Smooth muscle cell (in vitro differentiated cells): ENCODE data around the gene C19orf38. TPM values are rescaled to one million over a fixed set of nuclear protein-coding genes. Genes with fewer than 3 reads are reported as not detected.
"Not testable (repeated sequence)": the region's sequence is repeated elsewhere in the genome, so short reads cannot be mapped to it uniquely, and the experiment has no call there.

Source experiments
- DNase-seq: peaks from one replicate; lab custom pipeline; 2025; ENCODE audit not compliant: unreplicated experiment; lab: John Stamatoyannopoulos, UW
- H2AFZ ChIP-seq: fragments of 200-600 bp; sonication (generic); 2 replicates; pipeline ENCODE4 v1.6.0; 2016; ENCODE audit warnings: antibody characterized with exemption, low read depth, mild to moderate bottlenecking
- H3F3A ChIP-seq: fragments of 200-600 bp; sonication (generic); 2 replicates; pipeline ENCODE4 v1.6.0; 2017; ENCODE audit warnings: antibody characterized with exemption, low read depth
- H3K27ac ChIP-seq: fragments of 200-600 bp; sonication (generic); 2 replicates; pipeline ENCODE4 v1.5.1; 2016; ENCODE audit warnings: low read depth, mild to moderate bottlenecking
- H3K27me3 ChIP-seq: fragments of 200-600 bp; sonication (generic); 2 replicates; pipeline ENCODE4 v1.6.1; 2016; ENCODE audit warnings: low read depth, mild to moderate bottlenecking
- H3K36me3 ChIP-seq: fragments of 200-600 bp; sonication (generic); 2 replicates; pipeline ENCODE4 v1.5.1; 2016; ENCODE audit warnings: low read depth
- H3K4me1 ChIP-seq: fragments of 200-600 bp; sonication (generic); 2 replicates; pipeline ENCODE4 v1.5.1; 2016; ENCODE audit warnings: low read depth
- H3K4me2 ChIP-seq: fragments of 200-600 bp; sonication (generic); 2 replicates; pipeline ENCODE4 v1.6.0; 2016; ENCODE audit warnings: mild to moderate bottlenecking
- H3K4me3 ChIP-seq: fragments of 200-600 bp; sonication (generic); 2 replicates; pipeline ENCODE4 v1.5.1; 2016; ENCODE audit warnings: mild to moderate bottlenecking
- H3K79me2 ChIP-seq: fragments of 200-600 bp; sonication (generic); 2 replicates; pipeline ENCODE4 v1.6.0; 2016; ENCODE audit warnings: low read depth, mild to moderate bottlenecking
- H3K9ac ChIP-seq: fragments of 200-600 bp; sonication (generic); 2 replicates; pipeline ENCODE4 v1.6.0; 2016; ENCODE audit warnings: low read depth
- H3K9me3 ChIP-seq: fragments of 200-600 bp; sonication (generic); replicated peaks from 2 replicates; pipeline ENCODE4 v1.5.1; 2016; ENCODE audit warnings: low read depth
- H4K20me1 ChIP-seq: fragments of 200-600 bp; sonication (generic); 2 replicates; pipeline ENCODE4 v1.6.0; 2016; ENCODE audit warnings: low read depth
- CTCF ChIP-seq: fragments of 200-600 bp; sonication (generic); IDR thresholded peaks from 2 replicates; pipeline ENCODE4 v1.5.1; 2017; ENCODE audit warnings: borderline replicate concordance, mild to moderate bottlenecking, antibody characterized with exemption; ENCODE audit not compliant: insufficient read depth, poor library complexity, severe bottlenecking
- WGBS: methylation state at CpG from one replicate; pipeline ENCODE4 v1.1.7; 2016; ENCODE audit warnings: low lambda C conversion rate; 5-methylcytosine and 5-hydroxymethylcytosine counted together
- polyA plus RNA-seq: library from polyadenylated mRNA; unstranded; fragments of >200 nt; fragmentation: Nextera tagmentation; extraction: Ambion mirVana; gene quantifications from 2 replicates; pipeline ENCODE4 v1.2.1, GENCODE V29; 2016
- total RNA-seq: library from RNA; depleted of rRNA; stranded (reverse); fragments of >200 nt; gene quantifications from 2 replicates; pipeline ENCODE4 v1.2.3, GENCODE V29; 2014

C19orf38 gene
- total and polyA plus RNA-seq, 2 experiments from 2014 or later, result 0.13 to 1.5 TPM

GRCh38 chr19:10876459-10877240 is 28.4 kb downstream of the C19orf38 start:
- no peak for DNase-seq
- Histone ChIP-seq H3K9ac (no peak overlapping the region), H3K27me3 (no peaks in the 10 kb centered on the region), H4K20me1 (peaks cover 86% of the 10 kb centered on the region), H3K79me2 (peaks cover 99% of the 10 kb centered on the region), H3K9me3 (no peaks in the 10 kb centered on the region), H3F3A (peaks cover 10% of the 10 kb centered on the region), H2AFZ (no peak overlapping the region), H3K27ac (no peak overlapping the region), H3K4me3 (no peak overlapping the region), H3K4me1 (peaks cover 20% of the 10 kb centered on the region), H3K36me3 (no peaks in the 10 kb centered on the region), H3K4me2 (no peak overlapping the region)
- no peak for TF ChIP-seq CTCF
- WGBS, result 87% methylated on average over 10 of the region's 10 CpGs

GRCh38 chr19:10877608-10878007 is 29.4 kb downstream of the C19orf38 start:
- peak overlapping the region; percentile 31 for H3K27ac ChIP-seq
- H3K9me3 ChIP-seq, H3K4me3 ChIP-seq, H2AFZ ChIP-seq, H3K4me2 ChIP-seq, DNase-seq, H3K27me3 ChIP-seq, H3K9ac ChIP-seq, H3K36me3 ChIP-seq: not testable (repeated sequence)
- H3F3A ChIP-seq, result peaks cover 10% of the 10 kb centered on the region
- peaks cover 95% of the 10 kb centered on the region for H4K20me1 ChIP-seq
- H3K79me2 ChIP-seq, result peaks cover 99% of the 10 kb centered on the region
- peaks cover 26% of the 10 kb centered on the region for H3K4me1 ChIP-seq
- 95% methylated on average over 9 of the region's 9 CpGs for WGBS

GRCh38 chr19:10878253-10878652 is 30.0 kb downstream of the C19orf38 start:
- Histone ChIP-seq H3K4me1 (peaks cover 20% of the 10 kb centered on the region), H3F3A (peaks cover 10% of the 10 kb centered on the region), H3K4me2 (no peak overlapping the region), H4K20me1 (peaks cover 96% of the 10 kb centered on the region), H3K4me3 (no peak overlapping the region), H3K9me3 (no peaks in the 10 kb centered on the region), H3K79me2 (peaks cover 99% of the 10 kb centered on the region), H3K9ac (no peak overlapping the region), H3K27ac (peak overlapping the region; percentile 31), H3K36me3 (no peaks in the 10 kb centered on the region), H3K27me3 (no peaks in the 10 kb centered on the region), H2AFZ (no peak overlapping the region)
- no peak for TF ChIP-seq CTCF
- DNase-seq, result no peak
- 97% methylated on average over 3 of the region's 3 CpGs for WGBS

- no peaks in the 10 kb centered on the region for H3K9me3 ChIP-seq
- no peak overlapping the region for H3K4me2 ChIP-seq
- 63% methylated on average over 13 of the region's 14 CpGs for WGBS
- H3K36me3 ChIP-seq, result no peaks in the 10 kb centered on the region
- no peak overlapping the region for H2AFZ ChIP-seq
- H3F3A ChIP-seq, result peaks cover 32% of the 10 kb centered on the region
- no peak for TF ChIP-seq CTCF
- H3K4me3 ChIP-seq, result no peak overlapping the region
- no peaks in the 10 kb centered on the region for H3K27me3 ChIP-seq
- DNase-seq, result no peak
- no peak overlapping the region for H3K27ac ChIP-seq
- H3K79me2 ChIP-seq, result peaks cover 93% of the 10 kb centered on the region
- no peak overlapping the region for H3K9ac ChIP-seq
- H4K20me1 ChIP-seq, result peaks cover 100% of the 10 kb centered on the region
- peaks cover 34% of the 10 kb centered on the region for H3K4me1 ChIP-seq
Measured at GRCh38 chr19:10881403-10882107, 33.3 kb downstream of the C19orf38 start.
